SK-N-SH treated with all-trans-retinoic acid at 6 μM for 48 hours (cell line): Measurements from ENCODE around the gene CCP110.

Experiments
- ARNTL ChIP-seq: fragments of 450-650 bp; formaldehyde crosslinking; IDR thresholded peaks from 2 replicates; pipeline ENCODE4 v1.5.0; 2020; ENCODE audit warnings: low read depth, mild to moderate bottlenecking, moderate library complexity, borderline replicate concordance
- CREB5 ChIP-seq: fragments of 250-450 bp; sonication (Bioruptor Pico); IDR thresholded peaks from 2 replicates; pipeline ENCODE4 v1.5.1; 2020; ENCODE audit warnings: low read depth, mild to moderate bottlenecking, moderate library complexity
- CSDC2 ChIP-seq: fragments of 250-450 bp; sonication (Bioruptor Pico); IDR thresholded peaks from 2 replicates; pipeline ENCODE4 v1.5.0; 2020; ENCODE audit warnings: mild to moderate bottlenecking, moderate library complexity
- CSRNP3 ChIP-seq: fragments of 250-450 bp; sonication (Bioruptor Pico); IDR thresholded peaks from 2 replicates; pipeline ENCODE4 v1.5.1; 2021; ENCODE audit warnings: mild to moderate bottlenecking, moderate library complexity
- ESRRG ChIP-seq: fragments of 250-450 bp; sonication (Bioruptor Pico); IDR thresholded peaks from 2 replicates; pipeline ENCODE4 v1.6.1; 2021; ENCODE audit warnings: mild to moderate bottlenecking
- OSR1 ChIP-seq: fragments of 250-450 bp; sonication (Bioruptor Pico); IDR thresholded peaks from 2 replicates; pipeline ENCODE4 v1.8.0; 2022; ENCODE audit warnings: moderate library complexity, mild to moderate bottlenecking, inconsistent platforms
- RARB ChIP-seq: fragments of 250-450 bp; sonication (Bioruptor Pico); IDR thresholded peaks from 2 replicates; pipeline ENCODE4 v1.8.0; 2021; ENCODE audit warnings: mild to moderate bottlenecking, moderate library complexity
- SNAI2 ChIP-seq: fragments of 250-450 bp; sonication (Bioruptor Pico); IDR thresholded peaks from 2 replicates; pipeline ENCODE4 v1.5.0; 2020; ENCODE audit warnings: mild to moderate bottlenecking, moderate library complexity
- ZFP3 ChIP-seq: fragments of 250-450 bp; sonication (Bioruptor Pico); IDR thresholded peaks from 2 replicates; pipeline ENCODE4 v1.5.0; 2020; ENCODE audit warnings: mild to moderate bottlenecking, moderate library complexity
- ZFP30 ChIP-seq: fragments of 450-650 bp; formaldehyde crosslinking; IDR thresholded peaks from 2 replicates; pipeline ENCODE4 v1.5.0; 2022; ENCODE audit warnings: mild to moderate bottlenecking, moderate library complexity
- ZNF70 ChIP-seq: fragments of 450-650 bp; formaldehyde crosslinking; IDR thresholded peaks from 2 replicates; pipeline ENCODE4 v1.5.0; 2020; ENCODE audit warnings: mild to moderate bottlenecking, moderate library complexity
- TF ChIP-seq, protein P1 (sequence below): fragments of 250-450 bp; sonication (Bioruptor Pico); IDR thresholded peaks from 2 replicates; pipeline ENCODE4 v1.8.0; 2020; ENCODE audit warnings: mild to moderate bottlenecking, moderate library complexity, borderline replicate concordance
- TF ChIP-seq, protein P2 (sequence below): fragments of 250-450 bp; sonication (Bioruptor Pico); IDR thresholded peaks from 2 replicates; pipeline ENCODE4 v1.5.0; 2020; ENCODE audit warnings: mild to moderate bottlenecking, moderate library complexity
- TF ChIP-seq, protein P3 (sequence below): fragments of 250-450 bp; sonication (Bioruptor Pico); IDR thresholded peaks from 2 replicates; pipeline ENCODE4 v1.8.0; 2021; ENCODE audit warnings: low read depth, mild to moderate bottlenecking, moderate library complexity, borderline replicate concordance

DNA sequence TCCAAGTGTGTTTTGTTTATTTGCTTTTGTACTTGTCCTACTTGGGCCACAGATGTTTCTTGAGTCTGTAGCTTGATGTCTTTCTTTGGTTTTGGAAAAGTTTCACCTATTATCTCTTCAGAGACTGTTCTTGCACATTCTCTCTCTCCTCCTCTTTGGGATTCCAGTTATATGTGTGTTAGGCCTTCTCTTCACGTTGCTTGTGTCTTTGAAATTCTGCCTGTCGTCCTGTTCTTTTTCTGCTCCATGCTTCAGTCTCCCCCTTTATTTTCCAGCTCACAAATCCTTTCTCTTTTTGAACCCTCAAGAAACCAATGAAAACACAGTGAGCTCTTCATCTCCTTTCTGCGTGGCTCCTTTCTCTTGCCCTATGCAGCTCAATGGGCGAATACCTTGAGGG lies 39.6 kb downstream of the CCP110 start:
- TF ChIP-seq CSDC2 (CRISPR knock-in tag) (no peak), ARNTL (no peak), ESRRG (CRISPR knock-in tag) (no peak), ZNF70 (no peak), SNAI2 (CRISPR knock-in tag) (no peak), RARB (no peak), CREB5 (CRISPR knock-in tag) (no peak), ZFP3 (no peak), ZFP30 (CRISPR knock-in tag) (no peak), OSR1 (CRISPR knock-in tag) (no peak), CSRNP3 (CRISPR knock-in tag) (no peak)
- TF ChIP-seq, protein P1, sequence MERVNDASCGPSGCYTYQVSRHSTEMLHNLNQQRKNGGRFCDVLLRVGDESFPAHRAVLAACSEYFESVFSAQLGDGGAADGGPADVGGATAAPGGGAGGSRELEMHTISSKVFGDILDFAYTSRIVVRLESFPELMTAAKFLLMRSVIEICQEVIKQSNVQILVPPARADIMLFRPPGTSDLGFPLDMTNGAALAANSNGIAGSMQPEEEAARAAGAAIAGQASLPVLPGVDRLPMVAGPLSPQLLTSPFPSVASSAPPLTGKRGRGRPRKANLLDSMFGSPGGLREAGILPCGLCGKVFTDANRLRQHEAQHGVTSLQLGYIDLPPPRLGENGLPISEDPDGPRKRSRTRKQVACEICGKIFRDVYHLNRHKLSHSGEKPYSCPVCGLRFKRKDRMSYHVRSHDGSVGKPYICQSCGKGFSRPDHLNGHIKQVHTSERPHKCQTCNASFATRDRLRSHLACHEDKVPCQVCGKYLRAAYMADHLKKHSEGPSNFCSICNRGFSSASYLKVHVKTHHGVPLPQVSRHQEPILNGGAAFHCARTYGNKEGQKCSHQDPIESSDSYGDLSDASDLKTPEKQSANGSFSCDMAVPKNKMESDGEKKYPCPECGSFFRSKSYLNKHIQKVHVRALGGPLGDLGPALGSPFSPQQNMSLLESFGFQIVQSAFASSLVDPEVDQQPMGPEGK (CRISPR knock-in tag), result no peak
- TF ChIP-seq, protein P2, sequence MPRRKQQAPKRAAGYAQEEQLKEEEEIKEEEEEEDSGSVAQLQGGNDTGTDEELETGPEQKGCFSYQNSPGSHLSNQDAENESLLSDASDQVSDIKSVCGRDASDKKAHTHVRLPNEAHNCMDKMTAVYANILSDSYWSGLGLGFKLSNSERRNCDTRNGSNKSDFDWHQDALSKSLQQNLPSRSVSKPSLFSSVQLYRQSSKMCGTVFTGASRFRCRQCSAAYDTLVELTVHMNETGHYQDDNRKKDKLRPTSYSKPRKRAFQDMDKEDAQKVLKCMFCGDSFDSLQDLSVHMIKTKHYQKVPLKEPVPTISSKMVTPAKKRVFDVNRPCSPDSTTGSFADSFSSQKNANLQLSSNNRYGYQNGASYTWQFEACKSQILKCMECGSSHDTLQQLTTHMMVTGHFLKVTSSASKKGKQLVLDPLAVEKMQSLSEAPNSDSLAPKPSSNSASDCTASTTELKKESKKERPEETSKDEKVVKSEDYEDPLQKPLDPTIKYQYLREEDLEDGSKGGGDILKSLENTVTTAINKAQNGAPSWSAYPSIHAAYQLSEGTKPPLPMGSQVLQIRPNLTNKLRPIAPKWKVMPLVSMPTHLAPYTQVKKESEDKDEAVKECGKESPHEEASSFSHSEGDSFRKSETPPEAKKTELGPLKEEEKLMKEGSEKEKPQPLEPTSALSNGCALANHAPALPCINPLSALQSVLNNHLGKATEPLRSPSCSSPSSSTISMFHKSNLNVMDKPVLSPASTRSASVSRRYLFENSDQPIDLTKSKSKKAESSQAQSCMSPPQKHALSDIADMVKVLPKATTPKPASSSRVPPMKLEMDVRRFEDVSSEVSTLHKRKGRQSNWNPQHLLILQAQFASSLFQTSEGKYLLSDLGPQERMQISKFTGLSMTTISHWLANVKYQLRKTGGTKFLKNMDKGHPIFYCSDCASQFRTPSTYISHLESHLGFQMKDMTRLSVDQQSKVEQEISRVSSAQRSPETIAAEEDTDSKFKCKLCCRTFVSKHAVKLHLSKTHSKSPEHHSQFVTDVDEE (CRISPR knock-in tag), result no peak
- TF ChIP-seq, protein P3, sequence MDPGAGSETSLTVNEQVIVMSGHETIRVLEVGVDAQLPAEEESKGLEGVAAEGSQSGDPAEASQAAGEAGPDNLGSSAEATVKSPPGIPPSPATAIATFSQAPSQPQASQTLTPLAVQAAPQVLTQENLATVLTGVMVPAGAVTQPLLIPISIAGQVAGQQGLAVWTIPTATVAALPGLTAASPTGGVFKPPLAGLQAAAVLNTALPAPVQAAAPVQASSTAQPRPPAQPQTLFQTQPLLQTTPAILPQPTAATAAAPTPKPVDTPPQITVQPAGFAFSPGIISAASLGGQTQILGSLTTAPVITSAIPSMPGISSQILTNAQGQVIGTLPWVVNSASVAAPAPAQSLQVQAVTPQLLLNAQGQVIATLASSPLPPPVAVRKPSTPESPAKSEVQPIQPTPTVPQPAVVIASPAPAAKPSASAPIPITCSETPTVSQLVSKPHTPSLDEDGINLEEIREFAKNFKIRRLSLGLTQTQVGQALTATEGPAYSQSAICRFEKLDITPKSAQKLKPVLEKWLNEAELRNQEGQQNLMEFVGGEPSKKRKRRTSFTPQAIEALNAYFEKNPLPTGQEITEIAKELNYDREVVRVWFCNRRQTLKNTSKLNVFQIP (CRISPR knock-in tag), result no peak
